ENCODE measurements around the gene COQ10B. TPM values are rescaled to one million over a fixed set of nuclear protein-coding genes. Genes with fewer than 3 reads are reported as not detected.

Gene COQ10B
- total RNA-seq, 6 experiments from 2014 or later = 11.7 to 23.7 (median 17.1) TPM

GRCh38 chr2:197461057-197461456 lies 7.7 kb downstream of the COQ10B start:
- Histone ChIP-seq H3K27me3 (no peaks in the 10 kb centered on the region), H3K27ac (no peak overlapping the region), H3K4me3 (no peak overlapping the region), H3K9me3 (no peaks in the 10 kb centered on the region), H3K36me3 (peaks cover 0 to 46% (median 12%) of the 10 kb centered on the region in 4 donors), H3K4me1 (peaks cover 0 to 22% (median 0%) of the 10 kb centered on the region in 4 donors)
- DNase-seq (no peak), ATAC-seq (no peak)
- TF ChIP-seq CTCF (IDR thresholded peaks at IDR 0.05) (no peak), POLR2A (IDR thresholded peaks at IDR 0.05) (no peak)
- WGBS (ENCODE audit: insufficient coverage, low coverage, low lambda C conversion rate, missing lambda C conversion rate) = 88% methylated on average over 2 of the region's 2 CpGs
- intact Hi-C loops (cut with DNase I) = no loop called here

GRCh38 chr2:197464175-197464574 lies 10.8 kb downstream of the COQ10B start:
- no peak for DNase-seq
- TF ChIP-seq POLR2A (IDR thresholded peaks at IDR 0.05) = no peak
- no peak for TF ChIP-seq CTCF (IDR thresholded peaks at IDR 0.05)
- no peaks in the 10 kb centered on the region for H3K9me3 ChIP-seq
- no peak for ATAC-seq
- H3K36me3 ChIP-seq = peaks cover 0 to 75% (median 14%) of the 10 kb centered on the region in 4 donors
- WGBS (ENCODE audit: insufficient coverage, low coverage, low lambda C conversion rate, missing lambda C conversion rate) = 63% methylated on average over 1 of the region's 1 CpG
- intact Hi-C loops (cut with DNase I) = no loop called here
- no peak overlapping the region for H3K27ac ChIP-seq
- no peak overlapping the region for H3K4me3 ChIP-seq
- H3K27me3 ChIP-seq = no peaks in the 10 kb centered on the region
- H3K4me1 ChIP-seq = no peaks in the 10 kb centered on the region

GRCh38 chr2:197472166-197472565 lies 18.8 kb downstream of the COQ10B start:
- Histone ChIP-seq H3K27ac (no peak overlapping the region), H3K4me3 (no peak overlapping the region), H3K9me3 (no peaks in the 10 kb centered on the region), H3K4me1 (no peaks in the 10 kb centered on the region), H3K36me3 (peaks cover 12 to 77% (median 32%) of the 10 kb centered on the region in 4 donors), H3K27me3 (no peaks in the 10 kb centered on the region)
- WGBS (ENCODE audit: insufficient coverage, low coverage, low lambda C conversion rate, missing lambda C conversion rate) = 93% methylated on average over 2 of the region's 5 CpGs
- intact Hi-C loops (cut with DNase I) = loop anchor here in 1 of 2 donors (10.0 kb wide), 1 partner anchor 77 kb away; no protein-coding TSS in a partner anchor
- DNase-seq (no peak), ATAC-seq (no peak)
- TF ChIP-seq CTCF (IDR thresholded peaks at IDR 0.05) (no peak), POLR2A (IDR thresholded peaks at IDR 0.05) (no peak)

GRCh38 chr2:197477797-197478196 lies 24.4 kb downstream of the COQ10B start:
- 95% methylated on average over 3 of the region's 3 CpGs for WGBS (ENCODE audit: insufficient coverage, low coverage, low lambda C conversion rate, missing lambda C conversion rate)
- Histone ChIP-seq H3K27ac (no peak overlapping the region), H3K9me3 (no peaks in the 10 kb centered on the region), H3K4me3 (no peak overlapping the region), H3K4me1 (peaks cover 0 to 11% (median 0%) of the 10 kb centered on the region in 4 donors), H3K27me3 (no peaks in the 10 kb centered on the region), H3K36me3 (peaks cover 7 to 48% (median 18%) of the 10 kb centered on the region in 4 donors)
- intact Hi-C loops (cut with DNase I) = loop anchor here in 1 of 2 donors (10.0 kb wide), 1 partner anchor 83 kb away; no protein-coding TSS in a partner anchor
- no peak for TF ChIP-seq CTCF (IDR thresholded peaks at IDR 0.05)
- no peak for TF ChIP-seq POLR2A (IDR thresholded peaks at IDR 0.05)
- DNase-seq = no peak
- no peak for ATAC-seq
